AG20443 (cell line): ENCODE results near the gene FBXO46.
A peak's percentile ranks its signal among the peaks of the same experiment; 100 is the strongest.
"Not testable (repeated sequence)": the region's sequence is repeated elsewhere in the genome, so short reads cannot be mapped to it uniquely, and the experiment has no call there.

Source experiments
- DNase-seq: peaks from one replicate; pipeline ENCODE4 v3.0.0; 2012; ENCODE audit warnings: low spot score, mixed read lengths

Gene FBXO46

GRCh38 chr19:45720065-45720464 lies 10.6 kb downstream of the FBXO46 start:
- DNase-seq = not testable (repeated sequence)

- no peak for DNase-seq
Observed at GRCh38 chr19:45717983-45718650, 12.6 kb downstream of the FBXO46 start.

DNA sequence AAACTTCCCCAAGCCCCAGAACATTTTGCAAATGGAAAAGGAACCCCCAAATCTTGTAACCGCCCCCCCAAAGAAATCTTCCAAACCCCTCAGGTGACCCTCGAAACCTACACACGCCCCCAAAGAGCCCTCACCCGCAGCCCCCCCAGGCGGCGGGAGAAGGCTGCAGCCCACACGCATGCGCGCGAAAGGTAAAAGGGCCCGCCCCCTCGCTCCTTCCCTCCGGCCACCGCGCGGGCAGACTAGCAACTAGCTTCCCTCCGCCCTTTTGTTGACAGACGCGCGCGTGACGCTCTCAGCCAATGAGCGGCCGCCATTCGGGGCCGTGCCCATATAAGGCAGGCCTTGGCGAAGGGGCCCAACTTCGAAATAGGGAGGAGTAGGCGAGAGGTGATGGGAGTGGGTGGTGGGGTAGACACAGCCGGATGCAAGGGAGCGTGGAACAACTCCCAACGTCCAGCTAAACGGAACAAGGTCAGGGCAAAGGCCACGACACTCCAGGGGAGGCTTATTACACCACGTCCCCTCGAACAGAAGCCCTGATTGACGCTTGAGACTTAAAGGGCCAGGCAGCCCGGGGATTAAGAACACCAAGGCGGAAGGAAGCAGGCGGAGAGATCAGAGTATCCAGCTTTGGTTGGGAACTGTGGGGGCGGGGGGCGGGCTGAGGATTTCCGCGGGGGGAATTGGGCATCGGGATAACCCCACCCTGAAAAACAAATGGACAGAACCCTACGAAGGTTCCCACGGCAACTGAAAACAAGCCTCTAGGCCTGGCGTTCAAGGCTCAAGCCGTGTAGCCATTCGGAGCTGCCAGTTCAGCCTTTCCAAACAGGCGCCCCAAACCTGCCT lies 13.3 kb downstream of the FBXO46 start:
- peak; percentile 98 for DNase-seq

GRCh38 chr19:45716359-45717130 lies 14.2 kb downstream of the FBXO46 start:
- no peak for DNase-seq

DNA sequence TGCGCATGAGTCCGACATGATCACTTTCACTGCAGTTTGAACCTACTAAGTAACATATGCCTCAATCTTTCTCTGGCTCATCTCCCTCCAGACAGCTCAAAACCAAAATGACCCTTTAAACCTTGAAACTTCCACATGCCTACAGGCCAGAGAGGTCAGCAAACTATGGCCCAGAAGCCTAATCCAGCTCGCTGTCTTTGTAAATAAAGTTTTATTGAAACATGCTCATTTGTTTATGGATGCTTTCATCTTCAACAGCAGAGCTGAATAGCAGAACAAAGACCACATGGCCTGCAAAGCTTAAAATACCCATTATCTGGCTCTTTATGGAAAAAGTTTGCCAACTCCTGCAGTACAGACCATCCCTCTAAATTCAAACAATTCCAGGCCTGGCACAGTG lies 15.6 kb downstream of the FBXO46 start:
- DNase-seq = no peak

DNA sequence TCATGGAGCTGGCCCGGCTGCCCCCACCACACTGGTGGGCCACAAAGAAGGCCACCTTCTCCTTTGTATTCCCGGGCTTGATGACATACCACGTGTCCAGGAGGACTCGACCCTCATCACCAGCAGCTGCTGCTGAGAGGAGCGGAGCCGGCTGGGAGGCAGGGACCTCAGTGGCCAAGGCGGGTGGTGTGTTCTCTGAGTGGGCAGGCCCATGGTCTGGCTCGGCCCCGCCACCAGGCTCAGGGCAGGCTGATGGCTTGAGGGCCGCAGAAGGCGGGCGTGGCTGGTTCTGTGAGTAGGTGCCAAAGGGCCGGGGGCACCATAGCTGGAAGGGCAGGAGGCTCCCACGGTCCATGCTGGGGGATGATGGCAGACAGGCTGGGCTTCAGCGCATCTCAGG lies 17.6 kb downstream of the FBXO46 start:
- no peak for DNase-seq

GRCh38 chr19:45712699-45713067 lies 18.0 kb downstream of the FBXO46 start:
- no peak for DNase-seq

- no peak for DNase-seq
Observed at GRCh38 chr19:45711851-45712698, 18.6 kb downstream of the FBXO46 start.

DNA sequence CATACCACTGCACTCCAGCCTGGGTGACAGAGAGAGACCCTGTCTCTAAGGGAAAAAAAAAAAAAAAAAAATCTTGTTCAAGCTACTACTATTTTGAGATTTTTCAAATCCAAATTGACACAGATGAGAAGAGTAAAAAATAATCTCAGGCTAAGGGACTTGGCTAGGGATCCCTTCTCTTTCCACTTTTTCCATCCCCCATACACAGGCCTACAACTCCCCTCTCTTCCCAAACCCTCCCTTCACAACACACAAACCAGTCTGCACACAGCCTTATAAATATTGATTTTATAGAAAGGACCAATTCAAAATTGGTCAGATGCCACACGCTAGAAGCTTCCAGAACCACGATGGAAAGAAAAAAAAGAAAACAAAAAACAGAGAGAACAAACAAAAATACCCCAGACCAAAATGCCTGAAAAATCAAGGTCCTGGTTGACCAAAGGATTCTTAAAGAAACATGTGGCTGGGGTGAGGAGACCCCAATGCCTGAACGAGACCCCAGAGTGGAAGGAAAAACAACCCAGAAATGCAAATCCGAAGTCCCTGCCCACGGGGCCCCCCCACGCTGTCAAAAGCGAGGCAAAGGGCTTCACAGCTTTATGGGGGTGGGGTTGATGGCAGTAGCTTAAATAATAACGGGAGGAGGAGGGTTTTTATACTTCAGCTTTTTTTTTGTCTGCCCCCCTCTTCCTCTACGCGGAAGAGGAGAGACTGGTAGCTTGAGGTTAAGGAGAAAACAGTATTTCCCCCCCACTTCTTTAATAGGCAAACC lies 20.2 kb downstream of the FBXO46 start:
- DNase-seq = no peak

DNA sequence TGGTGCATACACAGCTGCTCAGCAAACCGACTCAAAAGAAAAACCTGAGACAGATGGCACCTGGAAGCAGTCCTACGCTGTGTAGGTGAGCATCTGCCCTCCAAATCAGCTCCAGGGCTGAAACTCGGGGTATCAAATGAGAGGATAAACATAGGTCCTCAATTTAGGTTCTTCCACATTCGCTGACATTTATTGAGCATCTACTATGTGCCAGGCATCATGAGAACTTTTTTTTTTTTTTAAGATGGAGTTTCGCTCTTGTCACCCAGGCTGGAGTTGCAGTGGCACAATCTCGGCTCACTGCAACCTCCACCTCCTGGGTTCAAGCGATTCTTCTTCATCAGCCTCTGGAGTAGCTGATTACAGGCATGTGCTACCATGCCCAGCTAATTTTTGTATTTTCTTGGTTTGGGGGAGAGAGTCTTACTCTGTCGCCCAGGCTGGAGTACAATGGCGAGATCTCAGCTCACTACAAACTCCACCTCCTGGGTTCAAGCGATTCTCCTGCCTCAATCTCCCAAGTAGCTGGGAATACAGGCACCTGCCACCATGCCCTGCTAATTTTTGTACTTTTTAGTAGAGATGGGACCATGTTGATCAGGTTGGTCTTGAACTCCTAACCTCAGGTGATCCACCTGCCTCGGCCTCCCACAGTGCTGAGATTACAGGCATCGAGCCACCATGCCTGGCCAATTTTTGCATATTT lies 24.8 kb downstream of the FBXO46 start:
- DNase-seq = no peak

DNA sequence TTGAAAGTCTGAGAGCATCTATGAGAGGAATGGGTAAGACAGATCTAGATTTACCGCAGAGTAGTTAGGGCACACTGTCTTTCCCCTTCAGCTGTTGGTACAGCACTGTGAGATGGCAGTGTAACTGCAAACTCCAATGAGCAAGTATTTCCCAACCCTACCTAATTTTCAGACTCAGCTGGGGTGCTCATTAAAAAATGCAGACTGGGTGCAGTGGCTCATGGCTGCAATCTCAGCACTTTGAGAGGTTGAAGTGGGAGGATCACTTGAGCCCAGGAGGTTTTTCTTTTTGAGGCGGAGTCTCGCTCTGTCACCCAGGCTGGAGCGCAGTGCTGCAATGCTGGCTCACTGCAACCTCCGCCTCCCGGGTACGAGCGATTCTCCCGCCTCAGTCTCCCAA lies 25.6 kb downstream of the FBXO46 start:
- DNase-seq = no peak

DNA sequence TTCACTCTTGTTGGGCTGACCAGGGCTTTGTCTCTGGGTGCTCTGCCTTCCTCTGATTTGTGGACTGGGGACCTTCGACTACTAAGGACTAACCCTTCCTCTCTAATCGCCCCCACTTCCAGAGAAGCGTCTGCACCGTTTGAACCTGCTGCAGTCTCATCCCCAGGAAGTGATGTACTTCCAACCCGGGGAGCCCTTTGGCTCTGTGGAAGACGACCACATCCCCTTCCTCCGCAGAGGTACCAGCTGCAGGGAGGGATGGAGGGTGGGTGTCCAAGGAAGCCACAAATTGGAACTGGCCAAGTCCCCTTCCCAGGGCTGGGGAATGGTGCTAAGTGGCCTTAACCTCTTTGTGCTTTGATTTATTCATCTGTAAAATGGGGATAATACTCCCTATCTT lies 29.0 kb downstream of the FBXO46 start:
- DNase-seq = no peak

DNA sequence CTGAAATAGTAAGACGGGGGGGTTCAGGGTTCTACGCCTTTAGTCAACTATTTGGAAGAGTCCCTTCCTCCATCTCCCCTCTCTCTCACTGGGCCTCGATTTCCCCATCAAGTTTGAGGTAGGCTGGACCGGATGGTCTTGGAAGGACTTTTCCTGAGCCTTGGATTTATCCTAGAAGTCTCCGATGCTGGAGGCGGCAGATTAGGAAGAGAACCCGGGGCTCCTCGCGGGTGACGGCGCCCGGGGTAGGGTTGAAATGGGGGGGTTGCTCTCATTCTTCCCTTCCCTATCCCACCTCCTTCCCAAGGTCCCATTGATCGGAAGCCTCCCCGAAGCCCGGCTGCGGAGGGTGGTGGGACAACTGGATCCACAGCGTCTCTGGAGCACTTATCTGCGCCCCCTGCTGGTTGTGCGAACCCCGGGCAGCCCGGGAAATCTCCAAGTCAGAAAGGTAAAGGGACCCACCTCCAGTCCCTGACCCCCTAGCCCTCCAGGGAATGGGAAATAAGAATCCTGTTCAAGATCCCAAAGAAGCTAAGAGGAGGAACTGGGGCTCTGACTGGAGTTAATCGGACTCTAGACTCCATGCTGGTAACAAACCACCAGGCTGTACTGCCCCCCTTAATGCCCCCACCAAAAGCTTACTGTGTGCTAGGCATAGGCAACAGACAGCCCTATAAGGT lies 37.4 kb downstream of the FBXO46 start:
- peak; percentile 88 for DNase-seq

DNA sequence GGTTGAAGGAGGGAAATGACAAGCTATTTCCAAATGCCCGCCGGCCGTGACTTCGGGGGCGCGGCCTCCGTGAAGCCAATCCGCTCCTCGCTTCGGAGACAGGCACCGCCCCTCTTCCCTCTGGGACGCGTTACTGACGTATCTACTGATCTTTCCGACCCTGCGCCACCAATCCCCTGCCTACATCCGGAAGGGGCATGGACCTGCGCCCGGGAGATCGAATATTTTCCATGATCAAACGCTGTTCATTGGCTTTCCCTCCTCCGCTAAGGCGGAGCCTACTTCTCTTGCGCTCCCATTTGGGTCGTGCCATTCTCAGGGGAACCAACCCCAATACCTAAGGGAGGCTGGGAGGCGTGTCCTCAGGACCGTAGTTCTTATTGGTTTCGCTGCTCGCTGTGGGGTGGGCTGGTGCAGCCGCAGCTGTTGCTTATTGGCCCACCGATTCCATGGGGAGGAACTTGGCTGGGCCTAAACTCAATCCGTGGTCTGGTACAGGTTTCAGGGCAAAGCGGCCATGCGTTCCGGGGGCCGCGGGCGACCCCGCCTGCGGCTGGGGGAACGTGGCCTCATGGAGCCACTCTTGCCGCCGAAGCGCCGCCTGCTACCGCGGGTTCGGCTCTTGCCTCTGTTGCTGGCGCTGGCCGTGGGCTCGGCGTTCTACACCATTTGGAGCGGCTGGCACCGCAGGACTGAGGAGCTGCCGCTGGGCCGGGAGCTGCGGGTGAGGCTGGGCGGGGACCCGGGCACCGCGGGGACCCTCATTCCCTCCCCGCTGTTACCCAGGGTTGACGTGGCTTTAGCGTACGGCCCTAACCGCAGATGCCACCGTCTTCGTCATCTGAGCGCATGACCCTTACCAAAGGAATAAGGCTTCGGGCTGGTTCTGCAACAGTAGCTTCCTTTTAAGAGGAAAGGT lies 38.2 kb downstream of the FBXO46 start, which contains the start of gene QPCTL:
QPCTL (plus strand) TSS at position 480 of the 919 bp plus-strand sequence; CDS start at position 518, 38 bp downstream.
- peak; percentile 94 for DNase-seq

DNA sequence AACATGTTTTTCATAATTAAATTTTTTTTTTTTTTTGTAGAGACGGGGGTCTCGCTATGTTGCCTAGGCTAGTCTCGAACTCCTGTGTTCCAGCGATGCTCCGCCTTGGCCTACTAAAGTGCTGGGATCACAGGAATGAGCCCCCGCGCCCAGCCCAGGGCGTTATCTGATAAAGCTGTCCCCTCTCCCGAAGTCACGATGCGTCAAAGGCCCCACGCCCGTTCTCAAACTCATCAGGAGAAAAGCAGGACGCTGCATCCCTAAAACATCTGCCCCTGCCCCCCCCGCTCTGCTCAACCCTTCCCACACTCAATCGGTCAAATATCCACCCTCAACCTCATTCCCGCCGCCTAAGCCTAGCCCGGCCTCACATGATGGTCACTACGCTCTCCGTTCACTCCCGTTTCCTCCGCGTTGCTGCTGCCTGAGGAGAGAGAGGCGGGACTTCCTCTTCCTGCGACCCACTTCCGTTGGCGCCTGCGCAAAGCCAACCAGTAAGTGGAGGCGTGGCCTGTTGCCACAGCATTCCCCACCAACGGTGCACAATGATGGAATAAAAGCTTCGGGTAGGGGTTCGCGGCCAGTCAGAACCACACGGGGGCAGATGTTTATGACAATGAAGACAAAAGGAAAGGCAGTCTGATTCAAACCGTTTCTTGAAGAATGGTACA lies 39.0 kb downstream of the FBXO46 start, which contains the start of gene SNRPD2:
SNRPD2 (minus strand) TSS at position 438 of the 671 bp plus-strand sequence; CDS start at position 373, 65 bp downstream.
- DNase-seq = peak; percentile 96

DNA sequence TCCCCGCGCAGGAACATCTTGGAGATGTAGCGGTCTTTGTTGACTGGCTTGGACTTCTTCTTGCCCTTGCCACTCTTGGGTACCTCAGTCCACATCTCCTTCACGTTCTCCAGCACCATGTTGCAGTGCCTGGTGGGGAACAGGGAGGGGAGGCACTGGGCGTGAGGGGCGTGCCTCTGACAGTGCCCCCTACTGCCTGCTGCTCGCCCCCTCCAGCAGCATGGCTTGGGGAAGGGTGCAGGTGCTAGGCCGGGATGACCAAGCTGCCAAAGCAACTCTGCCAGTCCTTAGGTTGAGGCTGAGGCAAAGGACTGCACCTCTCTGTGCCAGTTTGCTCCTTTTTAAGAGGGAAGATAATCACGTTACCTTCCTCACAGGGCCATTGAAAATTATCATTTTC lies 43.1 kb downstream of the FBXO46 start:
- DNase-seq = no peak

DNA sequence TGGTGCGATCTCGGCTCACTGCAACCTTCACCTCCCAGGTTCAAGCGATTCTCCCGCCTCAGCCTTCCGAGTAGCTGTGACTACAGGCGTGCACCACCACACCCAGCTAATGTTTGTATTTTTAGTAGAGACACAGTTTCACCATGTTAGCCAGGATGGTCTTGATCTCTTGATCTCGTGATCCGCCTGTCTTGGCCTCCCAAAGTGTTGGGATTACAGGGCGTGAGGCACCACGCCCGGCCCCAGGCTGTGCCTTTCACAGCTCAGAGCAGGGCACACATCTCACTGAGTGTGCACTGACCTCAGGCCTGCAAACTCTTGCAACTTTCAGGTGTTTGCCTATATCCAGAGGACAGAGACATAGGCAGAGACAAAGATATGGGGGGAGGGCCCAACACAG lies 45.7 kb downstream of the FBXO46 start:
- not testable (repeated sequence) for DNase-seq

- DNase-seq = no peak
Observed at GRCh38 chr19:45682908-45683307, 47.8 kb downstream of the FBXO46 start.
